HepG2 (cell line): ENCODE results near the gene PRDM8. TPM values are rescaled to one million over a fixed set of nuclear protein-coding genes. Genes with fewer than 3 reads are reported as not detected.

ENCODE experiments used
- ATAC-seq: fragments of 200-7000 bp; cut with Tn5 transposase; 3 replicates; pipeline ENCODE4 v1.9.1; 2020; ENCODE audit warnings: mild to moderate bottlenecking, moderate library complexity
- BruUV-seq: library from RNA; stranded (reverse); fragments of 400-500 nt; replicated peaks from 2 replicates; lab custom pipeline; 2021; lab: Mats Ljungman, UMichigan
- CTCF ChIA-PET: fragments of 300-600 bp; formaldehyde crosslinking; extraction: SDS; loops from one replicate; lab custom pipeline; 2021; ENCODE audit warnings: low total read pairs, inconsistent platforms, low intra/inter-chr PET ratio; lab: Yijun Ruan, JAX
- POLR2A ChIA-PET: fragments of 350-600 bp; sonication (Branson Sonifier 250); formaldehyde crosslinking; loops from one replicate; lab custom pipeline; 2020; ENCODE audit warnings: antibody characterized with exemption, inconsistent platforms; lab: Yijun Ruan, JAX
- DNase-seq: peaks from one replicate; pipeline ENCODE4 v3.0.0-alpha.2; 2015; ENCODE audit warnings: low spot score
- FAIRE-seq: peaks from 3 replicates; lab custom pipeline; 2011; peaks lifted over from hg19 to GRCh38; lab: Jason Lieb, UNC
- H2AFZ ChIP-seq: one replicate; pipeline ENCODE4 v1.6.1; 2011; ENCODE audit warnings: low read length, inconsistent platforms
- H3K27ac ChIP-seq: fragments of 300-600 bp; 3 replicates; pipeline ENCODE4 v1.8.0; 2011; ENCODE audit warnings: mixed run types, mild to moderate bottlenecking, mixed read lengths, low read length, inconsistent platforms; ENCODE audit not compliant: insufficient read depth; ENCODE audit errors: extremely low read length
- H3K27me3 ChIP-seq, 2 experiments: fragments of 200-600 bp in 1 of 2; 2 replicates in 1 of 2; 3 replicates in 1 of 2; pipeline versions ENCODE4 v1.6.0 to v1.8.0; 2011; ENCODE audit warnings: low read length in 2 of 2, mild to moderate bottlenecking in 2 of 2, moderate library complexity in 2 of 2, inconsistent platforms in 1 of 2; ENCODE audit not compliant: insufficient read depth in 2 of 2, control insufficient read depth in 1 of 2
- H3K36me3 ChIP-seq, 2 experiments: fragments of 200-600 bp in 1 of 2; replicated peaks in 1 of 2; 2 replicates in 1 of 2; 3 replicates in 1 of 2; pipeline versions ENCODE4 v1.5.1 to v1.8.0; 2011; ENCODE audit warnings: low read length in 2 of 2, inconsistent platforms in 1 of 2; ENCODE audit not compliant: insufficient read depth in 2 of 2, control insufficient read depth in 1 of 2
- H3K4me1 ChIP-seq: 2 replicates; pipeline ENCODE4 v1.5.1; 2012; ENCODE audit warnings: low read length, inconsistent platforms; ENCODE audit not compliant: insufficient read depth
- H3K4me2 ChIP-seq: 2 replicates; pipeline ENCODE4 v1.6.0; 2011; ENCODE audit warnings: low read depth, low read length, inconsistent platforms
- H3K4me3 ChIP-seq, 3 experiments: fragments of 200-600 bp in 1 of 3; sonication (generic), shearing (Covaris generic) in 1 of 3; replicated peaks in 1 of 3; 2 replicates each; pipeline ENCODE4 v1.5.1; 2011 to 2016; ENCODE audit warnings: low read length in 3 of 3, inconsistent platforms in 2 of 3, low read depth in 2 of 3, mild to moderate bottlenecking in 2 of 3, control low read depth in 1 of 3, mixed read lengths in 1 of 3; ENCODE audit not compliant: insufficient read depth in 1 of 3
- H3K79me2 ChIP-seq: one replicate; pipeline ENCODE4 v1.6.1; 2011; ENCODE audit warnings: low read length, inconsistent platforms; ENCODE audit not compliant: insufficient read depth
- H3K9ac ChIP-seq: 2 replicates; pipeline ENCODE4 v1.6.0; 2011; ENCODE audit warnings: mild to moderate bottlenecking, low read depth, low read length, inconsistent platforms; ENCODE audit not compliant: insufficient read depth
- H3K9me3 ChIP-seq: 2 replicates; pipeline ENCODE4 v1.5.1; 2012; ENCODE audit warnings: mild to moderate bottlenecking, low read length
- H4K20me1 ChIP-seq: 2 replicates; pipeline ENCODE4 v1.6.0; 2011; ENCODE audit warnings: inconsistent platforms, mild to moderate bottlenecking, low read length, moderate library complexity; ENCODE audit not compliant: insufficient read depth
- ATF1 ChIP-seq: IDR thresholded peaks from 2 replicates; pipeline ENCODE4 v1.6.1; 2016; ENCODE audit warnings: mild to moderate bottlenecking, control low read depth
- CHD4 ChIP-seq: fragments of 200-600 bp; sonication (generic); IDR thresholded peaks from 2 replicates; pipeline ENCODE4 v1.7.0; 2017; ENCODE audit warnings: mild to moderate bottlenecking, low read length, borderline replicate concordance
- ETV6 ChIP-seq: sonication (generic); formaldehyde crosslinking; conservative IDR thresholded peaks from 2 replicates; pipeline ENCODE4 v1.4.0; 2020; ENCODE audit warnings: missing genetic modification reagents
- FOSL1 ChIP-seq: sonication (generic); formaldehyde crosslinking; IDR thresholded peaks from 2 replicates; pipeline ENCODE4 v1.9.0; 2021; ENCODE audit warnings: missing genetic modification reagents, borderline replicate concordance
- ISX ChIP-seq: sonication (generic); formaldehyde crosslinking; conservative IDR thresholded peaks from 2 replicates; pipeline ENCODE4 v1.5.0; 2020; ENCODE audit warnings: missing genetic modification reagents
- MIER2 ChIP-seq: IDR thresholded peaks from 2 replicates; pipeline ENCODE4 v1.6.1; 2016; ENCODE audit warnings: missing biosample characterization, missing genetic modification reagents
- NCOA2 ChIP-seq: sonication (generic); formaldehyde crosslinking; IDR thresholded peaks from 2 replicates; pipeline ENCODE4 v1.8.0; 2022; ENCODE audit warnings: inconsistent platforms
- PHF8 ChIP-seq: sonication (generic); formaldehyde crosslinking; IDR thresholded peaks from 2 replicates; pipeline ENCODE4 v1.5.0; 2020; ENCODE audit warnings: missing genetic modification reagents
- RBAK ChIP-seq: sonication (generic); formaldehyde crosslinking; IDR thresholded peaks from 2 replicates; pipeline ENCODE4 v1.5.1; 2020; ENCODE audit warnings: mild to moderate bottlenecking, missing genetic modification reagents
- SETDB1 ChIP-seq: sonication (generic); formaldehyde crosslinking; IDR thresholded peaks from 2 replicates; pipeline ENCODE4 v1.5.1; 2020; ENCODE audit warnings: missing genetic modification reagents, mild to moderate bottlenecking, borderline replicate concordance
- SRY ChIP-seq: sonication (generic); formaldehyde crosslinking; IDR thresholded peaks from 2 replicates; pipeline ENCODE4 v1.8.0; 2022; ENCODE audit warnings: mild to moderate bottlenecking, missing genetic modification reagents
- TEAD2 ChIP-seq: sonication (generic); formaldehyde crosslinking; IDR thresholded peaks from 2 replicates; pipeline ENCODE4 v1.9.0; 2021; ENCODE audit warnings: missing genetic modification reagents
- ZNF30 ChIP-seq: sonication (generic); formaldehyde crosslinking; IDR thresholded peaks from 2 replicates; pipeline ENCODE4 v1.5.0; 2020; ENCODE audit warnings: mild to moderate bottlenecking, missing genetic modification reagents
- ZNF766 ChIP-seq: sonication (generic); formaldehyde crosslinking; IDR thresholded peaks from 2 replicates; pipeline ENCODE4 v1.5.0; 2020; ENCODE audit warnings: missing genetic modification reagents, borderline replicate concordance
- ZNF768 ChIP-seq: sonication (generic); formaldehyde crosslinking; IDR thresholded peaks from 2 replicates; pipeline ENCODE4 v1.4.0; 2020; ENCODE audit warnings: missing genetic modification reagents
- WGBS: methylation state at CpG from one replicate; pipeline ENCODE4 v1.1.6; 2017; ENCODE audit warnings: low lambda C conversion rate; 5-methylcytosine and 5-hydroxymethylcytosine counted together
- in situ Hi-C: cut with HindIII; loops from 2 replicates; pipeline ENCODE4 v1.10.0; 2017; ENCODE audit warnings: low pct_unique_long_range_greater_than_20kb; ENCODE audit not compliant: extremely low pct_ligation_motif_present
- intact Hi-C: fragments of 100-400 bp; cut with micrococcal nuclease; formaldehyde crosslinking; loops from one replicate; pipeline ENCODE4 v1.10.0; 2022; ENCODE audit not compliant: unreplicated experiment
- polyA plus RNA-seq, 8 experiments: library from polyadenylated mRNA; depleted of rRNA in 3 of 8; stranded (reverse) in 7 of 8; unstranded in 1 of 8; fragments of >200 nt; fragmentation: Illumina TruSeq in 4 of 8; extraction: Trizol in 4 of 8; gene quantifications; 2 replicates each; pipeline versions ENCODE4 v1.2.1 to v1.2.3, GENCODE V29; 2011 to 2016; ENCODE audit warnings: low read depth in 4 of 8, missing spikeins in 1 of 8, mixed read lengths in 1 of 8; ENCODE audit not compliant: insufficient read depth in 1 of 8
- total RNA-seq, 5 experiments: library from RNA; depleted of rRNA; stranded (reverse); fragments of >200 nt; fragmentation: Illumina TruSeq; extraction: Trizol; gene quantifications; 2 replicates each; pipeline ENCODE4 v1.2.3, GENCODE V29; 2016; ENCODE audit warnings: low read depth in 1 of 5
- TF ChIP-seq, protein P1 (sequence below): sonication (generic); formaldehyde crosslinking; IDR thresholded peaks from 2 replicates; pipeline ENCODE4 v1.4.0; 2020; ENCODE audit warnings: mild to moderate bottlenecking, missing genetic modification reagents
- TF ChIP-seq, protein P2 (sequence below): sonication (generic); formaldehyde crosslinking; IDR thresholded peaks from 2 replicates; pipeline ENCODE4 v1.4.0; 2020; ENCODE audit warnings: missing genetic modification reagents
- TF ChIP-seq, protein P3 (sequence below): IDR thresholded peaks from 2 replicates; pipeline ENCODE4 v1.6.1; 2016; ENCODE audit warnings: missing compliant biosample characterization, missing genetic modification reagents, borderline replicate concordance
- TF ChIP-seq, protein P4 (sequence below): sonication (generic); formaldehyde crosslinking; IDR thresholded peaks from 2 replicates; pipeline ENCODE4 v1.4.0; 2020; ENCODE audit warnings: missing genetic modification reagents

The PRDM8 gene
- total and polyA plus RNA-seq, 2 of the 13 experiments (the other 11 are each of a cell fraction or from before 2014, with no cell fraction given): 0.09 TPM; not detected in 1

DNA sequence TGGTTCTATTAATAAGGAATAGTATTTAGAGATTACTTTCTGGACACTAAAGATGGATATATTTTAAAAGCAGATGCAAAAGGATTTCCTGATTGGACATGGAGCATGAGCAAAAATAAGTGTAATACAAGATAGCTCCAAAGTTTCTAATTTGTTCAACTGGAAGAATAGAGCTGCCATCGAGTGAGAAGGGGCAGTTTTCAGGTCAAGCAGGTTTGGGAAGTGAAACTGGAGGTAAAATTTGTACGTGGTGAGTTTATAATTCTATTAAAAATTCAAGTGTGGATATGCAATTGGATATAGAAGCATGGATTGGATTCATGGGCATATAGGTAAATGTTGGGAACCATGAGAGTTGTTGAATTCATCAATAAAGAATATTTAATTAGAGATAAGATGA lies 31.8 kb downstream of the PRDM8 start (continued):
- TF ChIP-seq SETDB1 (CRISPR knock-in tag) (no peak), MIER2 (CRISPR knock-in tag) (no peak), ZNF766 (CRISPR knock-in tag) (no peak), ZNF30 (CRISPR knock-in tag) (no peak), ATF1 (CRISPR knock-in tag) (no peak), SRY (CRISPR knock-in tag) (no peak), TEAD2 (CRISPR knock-in tag) (no peak)
- TF ChIP-seq, protein P1, sequence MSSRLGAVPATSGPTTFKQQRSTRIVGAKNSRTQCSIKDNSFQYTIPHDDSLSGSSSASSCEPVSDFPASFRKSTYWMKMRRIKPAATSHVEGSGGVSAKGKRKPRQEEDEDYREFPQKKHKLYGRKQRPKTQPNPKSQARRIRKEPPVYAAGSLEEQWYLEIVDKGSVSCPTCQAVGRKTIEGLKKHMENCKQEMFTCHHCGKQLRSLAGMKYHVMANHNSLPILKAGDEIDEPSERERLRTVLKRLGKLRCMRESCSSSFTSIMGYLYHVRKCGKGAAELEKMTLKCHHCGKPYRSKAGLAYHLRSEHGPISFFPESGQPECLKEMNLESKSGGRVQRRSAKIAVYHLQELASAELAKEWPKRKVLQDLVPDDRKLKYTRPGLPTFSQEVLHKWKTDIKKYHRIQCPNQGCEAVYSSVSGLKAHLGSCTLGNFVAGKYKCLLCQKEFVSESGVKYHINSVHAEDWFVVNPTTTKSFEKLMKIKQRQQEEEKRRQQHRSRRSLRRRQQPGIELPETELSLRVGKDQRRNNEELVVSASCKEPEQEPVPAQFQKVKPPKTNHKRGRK (CRISPR knock-in tag): no peak

GRCh38 chr4:80229590-80229989 lies 32.3 kb downstream of the PRDM8 start:
- intact Hi-C loops: no loop called here
- H3K79me2 ChIP-seq: no peaks in the 10 kb centered on the region
- no peaks in the 10 kb centered on the region for H4K20me1 ChIP-seq
- H3K4me2 ChIP-seq: no peak overlapping the region
- no peaks in the 10 kb centered on the region for H3K36me3 ChIP-seq
- no TSS peak for BruUV-seq
- no peak for DNase-seq
- in situ Hi-C loops: no loop called here
- WGBS: 3% methylated on average over 2 of the region's 2 CpGs
- ChIA-PET POLR2A (no interaction called here), CTCF (no interaction called here)
- no peaks in the 10 kb centered on the region for H3K9me3 ChIP-seq
- H2AFZ ChIP-seq: no peak overlapping the region
- no peak for FAIRE-seq
- H3K4me3 ChIP-seq: no peak overlapping the region
- no peaks in the 10 kb centered on the region for H3K27me3 ChIP-seq
- no peak overlapping the region for H3K9ac ChIP-seq
- no peak overlapping the region for H3K27ac ChIP-seq
- H3K4me1 ChIP-seq: no peaks in the 10 kb centered on the region
- no peak for ATAC-seq
- no peak for TF ChIP-seq RBAK (CRISPR knock-in tag)
- TF ChIP-seq, protein P2, sequence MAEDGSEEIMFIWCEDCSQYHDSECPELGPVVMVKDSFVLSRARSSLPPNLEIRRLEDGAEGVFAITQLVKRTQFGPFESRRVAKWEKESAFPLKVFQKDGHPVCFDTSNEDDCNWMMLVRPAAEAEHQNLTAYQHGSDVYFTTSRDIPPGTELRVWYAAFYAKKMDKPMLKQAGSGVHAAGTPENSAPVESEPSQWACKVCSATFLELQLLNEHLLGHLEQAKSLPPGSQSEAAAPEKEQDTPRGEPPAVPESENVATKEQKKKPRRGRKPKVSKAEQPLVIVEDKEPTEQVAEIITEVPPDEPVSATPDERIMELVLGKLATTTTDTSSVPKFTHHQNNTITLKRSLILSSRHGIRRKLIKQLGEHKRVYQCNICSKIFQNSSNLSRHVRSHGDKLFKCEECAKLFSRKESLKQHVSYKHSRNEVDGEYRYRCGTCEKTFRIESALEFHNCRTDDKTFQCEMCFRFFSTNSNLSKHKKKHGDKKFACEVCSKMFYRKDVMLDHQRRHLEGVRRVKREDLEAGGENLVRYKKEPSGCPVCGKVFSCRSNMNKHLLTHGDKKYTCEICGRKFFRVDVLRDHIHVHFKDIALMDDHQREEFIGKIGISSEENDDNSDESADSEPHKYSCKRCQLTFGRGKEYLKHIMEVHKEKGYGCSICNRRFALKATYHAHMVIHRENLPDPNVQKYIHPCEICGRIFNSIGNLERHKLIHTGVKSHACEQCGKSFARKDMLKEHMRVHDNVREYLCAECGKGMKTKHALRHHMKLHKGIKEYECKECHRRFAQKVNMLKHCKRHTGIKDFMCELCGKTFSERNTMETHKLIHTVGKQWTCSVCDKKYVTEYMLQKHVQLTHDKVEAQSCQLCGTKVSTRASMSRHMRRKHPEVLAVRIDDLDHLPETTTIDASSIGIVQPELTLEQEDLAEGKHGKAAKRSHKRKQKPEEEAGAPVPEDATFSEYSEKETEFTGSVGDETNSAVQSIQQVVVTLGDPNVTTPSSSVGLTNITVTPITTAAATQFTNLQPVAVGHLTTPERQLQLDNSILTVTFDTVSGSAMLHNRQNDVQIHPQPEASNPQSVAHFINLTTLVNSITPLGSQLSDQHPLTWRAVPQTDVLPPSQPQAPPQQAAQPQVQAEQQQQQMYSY (CRISPR knock-in tag): no peak
- no peak for TF ChIP-seq FOSL1
- TF ChIP-seq NCOA2 (CRISPR knock-in tag): no peak
- no peak for TF ChIP-seq ZNF768
- TF ChIP-seq ISX (CRISPR knock-in tag): no peak
- no peak for TF ChIP-seq PHF8 (CRISPR knock-in tag)
- TF ChIP-seq, protein P3, sequence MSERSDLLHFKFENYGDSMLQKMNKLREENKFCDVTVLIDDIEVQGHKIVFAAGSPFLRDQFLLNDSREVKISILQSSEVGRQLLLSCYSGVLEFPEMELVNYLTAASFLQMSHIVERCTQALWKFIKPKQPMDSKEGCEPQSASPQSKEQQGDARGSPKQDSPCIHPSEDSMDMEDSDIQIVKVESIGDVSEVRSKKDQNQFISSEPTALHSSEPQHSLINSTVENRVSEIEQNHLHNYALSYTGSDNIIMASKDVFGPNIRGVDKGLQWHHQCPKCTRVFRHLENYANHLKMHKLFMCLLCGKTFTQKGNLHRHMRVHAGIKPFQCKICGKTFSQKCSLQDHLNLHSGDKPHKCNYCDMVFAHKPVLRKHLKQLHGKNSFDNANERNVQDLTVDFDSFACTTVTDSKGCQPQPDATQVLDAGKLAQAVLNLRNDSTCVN (CRISPR knock-in tag): no peak
- no peak for TF ChIP-seq CHD4
- TF ChIP-seq, protein P4, sequence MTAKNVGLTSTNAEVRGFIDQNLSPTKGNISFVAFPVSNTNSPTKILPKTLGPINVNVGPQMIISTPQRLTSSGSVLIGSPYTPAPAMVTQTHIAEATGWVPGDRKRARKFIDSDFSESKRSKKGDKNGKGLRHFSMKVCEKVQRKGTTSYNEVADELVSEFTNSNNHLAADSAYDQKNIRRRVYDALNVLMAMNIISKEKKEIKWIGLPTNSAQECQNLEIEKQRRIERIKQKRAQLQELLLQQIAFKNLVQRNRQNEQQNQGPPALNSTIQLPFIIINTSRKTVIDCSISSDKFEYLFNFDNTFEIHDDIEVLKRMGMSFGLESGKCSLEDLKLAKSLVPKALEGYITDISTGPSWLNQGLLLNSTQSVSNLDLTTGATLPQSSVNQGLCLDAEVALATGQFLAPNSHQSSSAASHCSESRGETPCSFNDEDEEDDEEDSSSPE (CRISPR knock-in tag): no peak
- TF ChIP-seq ETV6 (CRISPR knock-in tag): no peak
